GM20431 (cell line): ENCODE data around the gene COG4.

Experiments
- in situ Hi-C: fragments of 300-500 bp; cut with MseI, MboI; formaldehyde crosslinking; loops from one replicate; pipeline ENCODE4 v1.15.0; 2020; ENCODE audit warnings: low sequenced_read_pairs; ENCODE audit not compliant: unreplicated experiment

Gene COG4

GRCh38 chr16:70482624-70483023 lies 40.7 kb downstream of the COG4 start:
- in situ Hi-C loops, result no loop called here

- in situ Hi-C loops, result no loop called here
Observed at GRCh38 chr16:70481929-70482536, 41.3 kb downstream of the COG4 start.

GRCh38 chr16:70480127-70481105 lies 42.9 kb downstream of the COG4 start:
- in situ Hi-C loops, result no loop called here

GRCh38 chr16:70478912-70479341 lies 44.4 kb downstream of the COG4 start:
- in situ Hi-C loops, result no loop called here

- in situ Hi-C loops, result no loop called here
Observed at GRCh38 chr16:70478169-70478568, 45.2 kb downstream of the COG4 start.

- in situ Hi-C loops, result no loop called here
Observed at GRCh38 chr16:70476272-70477020, 46.9 kb downstream of the COG4 start.

DNA sequence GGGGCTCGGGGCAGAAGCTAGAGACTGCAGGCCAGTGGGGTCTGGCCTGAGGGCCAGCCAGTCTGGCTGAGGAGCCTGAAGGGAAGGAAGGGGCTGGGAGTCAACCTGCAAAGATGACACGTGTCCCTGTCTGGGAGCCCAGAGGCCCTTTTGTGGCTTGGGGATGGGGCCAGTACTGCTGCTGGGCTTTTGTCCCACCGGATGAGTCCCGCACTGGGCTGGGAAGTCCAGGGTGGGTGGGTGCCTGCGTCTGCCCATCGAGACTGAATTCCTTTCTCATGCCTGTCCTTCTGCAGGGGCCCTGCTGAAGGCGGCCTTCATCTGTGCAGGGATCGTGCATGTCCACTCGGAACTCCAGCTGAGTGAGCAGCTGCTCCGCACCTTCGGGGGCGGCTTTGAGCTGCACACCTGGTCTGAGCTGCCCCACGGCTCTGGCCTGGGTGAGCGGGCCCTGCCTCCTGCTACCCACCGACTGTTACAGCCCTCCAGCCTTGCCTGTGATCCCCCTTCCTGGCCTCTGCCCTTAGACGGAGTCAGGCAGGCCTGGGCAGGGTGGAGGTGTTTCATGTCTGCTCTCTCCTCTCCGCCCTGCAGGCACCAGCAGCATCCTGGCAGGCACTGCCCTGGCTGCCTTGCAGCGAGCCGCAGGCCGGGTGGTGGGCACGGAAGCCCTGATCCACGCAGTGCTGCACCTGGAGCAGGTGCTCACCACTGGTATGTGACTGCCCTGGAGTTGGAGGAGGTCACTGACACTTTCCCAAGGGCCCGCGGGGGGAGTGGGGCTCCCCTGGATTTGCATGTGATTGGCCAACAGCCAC lies 48.1 kb downstream of the COG4 start:
- in situ Hi-C loops, result no loop called here

GRCh38 chr16:70474320-70475053 lies 48.9 kb downstream of the COG4 start:
- in situ Hi-C loops, result no loop called here

DNA sequence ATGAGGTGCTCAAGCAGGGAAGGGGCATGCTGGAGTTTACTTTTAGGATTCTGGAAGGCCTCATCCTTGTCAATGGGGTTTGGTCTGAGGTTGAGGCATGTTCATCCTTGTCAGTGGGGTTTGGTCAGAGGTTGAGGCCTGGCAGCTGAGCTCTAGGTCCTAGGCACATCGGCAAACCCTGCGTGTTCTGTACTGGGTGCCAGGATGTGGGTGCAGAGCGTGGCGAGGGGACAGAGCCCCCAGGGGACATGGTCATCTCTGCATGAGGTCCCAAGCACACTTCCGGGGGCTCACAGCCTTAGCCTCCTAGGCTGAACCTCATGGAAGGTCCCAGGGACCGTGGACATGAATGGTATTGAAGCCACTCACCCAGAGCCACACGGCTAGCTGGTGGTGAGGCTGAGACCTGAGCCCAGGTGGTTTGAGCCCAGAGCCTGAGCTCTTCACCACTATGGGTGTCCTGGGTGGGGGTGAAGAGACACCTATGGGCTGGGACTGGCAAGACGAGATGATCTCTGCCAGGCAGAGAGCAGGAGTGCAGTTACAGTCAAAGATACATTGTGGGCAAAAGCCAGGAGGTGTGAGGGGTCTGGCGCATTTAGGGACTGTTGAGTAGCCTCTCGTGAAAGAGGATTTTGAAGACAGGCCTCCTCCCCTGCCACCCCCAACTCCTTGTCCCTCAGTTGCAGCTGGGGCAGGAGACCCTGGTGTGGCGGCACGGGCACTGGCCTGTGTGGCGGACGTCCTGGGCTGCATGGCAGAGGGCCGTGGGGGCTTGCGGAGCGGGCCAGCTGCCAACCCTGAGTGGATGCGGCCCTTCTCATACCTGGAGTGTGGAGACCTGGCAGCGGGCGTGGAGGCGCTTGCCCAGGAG lies 49.7 kb downstream of the COG4 start:
- in situ Hi-C loops, result no loop called here

DNA sequence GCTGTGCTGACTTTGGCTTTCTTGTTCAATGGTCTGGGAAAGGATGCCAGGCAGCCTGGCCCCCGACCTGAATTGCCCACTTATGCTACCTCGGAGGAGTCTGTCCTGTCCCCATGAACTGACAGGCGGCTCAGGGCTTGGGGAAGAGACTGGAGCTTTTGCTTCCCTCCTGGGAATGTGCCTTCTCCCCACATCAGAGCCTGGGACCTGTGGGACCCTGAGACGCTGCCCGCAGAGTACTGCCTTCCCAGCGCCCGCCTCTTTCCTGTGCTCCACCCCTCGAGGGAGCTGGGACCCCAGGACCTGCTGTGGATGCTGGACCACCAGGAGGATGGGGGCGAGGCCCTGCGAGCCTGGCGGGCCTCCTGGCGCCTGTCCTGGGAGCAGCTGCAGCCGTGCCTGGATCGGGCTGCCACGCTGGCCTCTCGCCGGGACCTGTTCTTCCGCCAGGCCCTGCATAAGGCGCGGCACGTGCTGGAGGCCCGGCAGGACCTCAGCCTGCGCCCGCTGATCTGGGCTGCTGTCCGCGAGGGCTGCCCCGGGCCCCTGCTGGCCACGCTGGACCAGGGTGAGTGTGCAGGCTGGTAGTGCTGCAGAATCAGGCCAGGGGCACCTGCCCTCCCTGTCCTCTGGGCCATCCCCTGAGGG lies 50.4 kb downstream of the COG4 start:
- in situ Hi-C loops, result no loop called here

GRCh38 chr16:70470927-70471341 lies 52.4 kb downstream of the COG4 start:
- in situ Hi-C loops, result no loop called here

DNA sequence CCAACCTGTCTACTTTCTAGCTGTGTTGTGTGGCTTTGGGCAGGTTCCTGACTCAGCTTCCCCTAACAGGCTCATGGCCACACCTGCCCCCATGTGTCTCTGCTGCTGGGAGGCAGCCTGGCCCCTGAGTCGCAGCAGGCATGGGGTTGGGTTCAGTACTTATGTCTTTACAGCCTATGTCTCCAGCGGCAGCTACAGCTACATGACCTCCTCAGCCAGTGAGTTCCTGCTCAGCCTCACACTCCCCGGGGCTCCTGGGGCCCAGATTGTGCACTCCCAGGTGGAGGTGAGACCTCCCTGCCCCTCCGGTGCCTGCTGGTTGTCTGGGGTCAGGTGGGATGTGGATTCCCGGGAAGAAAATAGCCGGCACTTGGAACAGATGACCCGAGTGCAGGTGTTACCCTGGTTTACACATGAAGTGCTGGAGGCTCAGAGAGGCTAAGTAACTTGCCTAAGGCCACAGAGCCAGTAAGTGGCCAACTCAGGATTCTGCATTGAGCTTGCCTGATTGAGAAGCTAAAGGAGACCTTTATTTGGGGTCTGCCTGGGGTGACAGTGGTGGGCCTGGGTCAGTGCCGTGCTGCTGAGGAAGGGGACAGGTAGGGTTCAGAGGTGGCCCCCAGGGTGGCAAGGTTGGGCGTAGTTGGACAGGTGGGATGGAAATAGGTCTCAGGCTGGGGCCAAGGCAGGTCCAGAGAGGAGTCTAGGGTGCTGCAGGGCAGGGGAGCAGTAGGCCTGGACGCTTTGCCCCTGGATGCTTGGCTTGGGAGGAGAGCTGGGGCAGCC lies 53.0 kb downstream of the COG4 start:
- in situ Hi-C loops, result no loop called here

DNA sequence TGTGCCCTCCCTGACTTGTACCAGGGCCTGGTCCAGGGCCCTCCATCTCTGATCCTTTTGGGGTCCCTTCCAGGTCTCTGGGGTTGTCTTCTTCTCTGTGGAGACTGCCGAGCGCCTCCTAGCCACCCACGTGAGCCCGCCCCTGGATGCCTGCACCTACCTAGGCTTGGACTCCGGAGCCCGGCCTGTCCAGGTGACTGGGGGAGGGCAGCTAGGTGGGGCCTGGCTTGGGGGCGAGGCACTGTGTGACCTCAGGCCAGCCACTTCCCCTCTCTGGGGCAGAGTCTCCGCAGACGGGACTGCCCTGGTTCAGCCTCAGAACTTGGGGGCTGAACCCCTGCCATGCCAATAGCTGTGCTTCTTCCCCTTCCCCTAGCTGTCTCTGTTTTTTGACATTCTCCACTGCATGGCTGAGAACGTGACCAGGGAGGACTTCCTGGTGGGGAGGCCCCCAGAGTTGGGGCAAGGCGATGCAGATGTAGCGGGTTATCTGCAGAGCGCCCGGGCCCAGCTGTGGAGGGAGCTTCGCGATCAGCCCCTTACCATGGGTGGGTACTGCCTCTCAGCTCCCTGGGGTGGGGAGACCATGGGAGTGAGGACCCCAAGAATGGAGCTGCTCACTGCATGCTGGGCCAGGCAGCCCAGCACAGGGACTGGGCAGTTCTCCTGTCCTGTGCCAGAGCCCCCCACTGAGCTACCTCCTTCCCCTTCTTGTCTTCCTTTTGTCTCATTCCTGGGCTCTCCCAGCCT lies 54.4 kb downstream of the COG4 start:
- in situ Hi-C loops, result no loop called here

- in situ Hi-C loops, result no loop called here
Observed at GRCh38 chr16:70467608-70468007, 55.7 kb downstream of the COG4 start.

GRCh38 chr16:70467113-70467512 lies 56.2 kb downstream of the COG4 start:
- in situ Hi-C loops, result no loop called here

GRCh38 chr16:70466805-70467076 lies 56.6 kb downstream of the COG4 start:
- in situ Hi-C loops, result no loop called here
